Sigmoid colon (tissue), 7 donors: ENCODE measurements around the gene MYH10. TPM values are rescaled to one million over a fixed set of nuclear protein-coding genes. Genes with fewer than 3 reads are reported as not detected.

Experiments
- DNase-seq: peaks from one replicate; pipeline ENCODE4 v3.0.0-alpha.2; 2019
- H3K27ac ChIP-seq, 4 donors: fragments of 200-600 bp; sonication (generic); one replicate each; pipeline ENCODE4 v1.5.1; 2016 to 2019; ENCODE audit warnings: mild to moderate bottlenecking in 1 of 4
- H3K27me3 ChIP-seq, 3 donors: fragments of 200-600 bp; sonication (generic); one replicate each; pipeline ENCODE4 v1.5.1; 2019; ENCODE audit warnings: mild to moderate bottlenecking in 1 of 3
- H3K36me3 ChIP-seq, 4 donors: fragments of 200-600 bp; sonication (generic); one replicate each; pipeline ENCODE4 v1.5.1; 2016 to 2019
- H3K4me1 ChIP-seq, 4 donors: fragments of 200-600 bp; sonication (generic); one replicate each; pipeline ENCODE4 v1.5.1; 2017 to 2019
- H3K4me3 ChIP-seq, 4 donors: fragments of 200-600 bp; sonication (generic); one replicate each; pipeline ENCODE4 v1.5.1; 2017 to 2019; ENCODE audit warnings: mild to moderate bottlenecking in 2 of 4, moderate library complexity in 1 of 4
- H3K9me3 ChIP-seq, 4 donors: fragments of 200-600 bp in 3 of 4; sonication (generic) in 3 of 4; one replicate each; pipeline versions ENCODE4 v1.5.1 to v1.6.1; 2013 to 2019
- EP300 ChIP-seq, 4 donors: sonication (generic); formaldehyde crosslinking; IDR thresholded peaks; one replicate each; pipeline ENCODE4 v1.6.1; 2017; ENCODE audit warnings: antibody characterized with exemption in 4 of 4
- POLR2A ChIP-seq, 2 donors: fragments of 450-650 bp; IDR thresholded peaks; one replicate each; pipeline ENCODE4 v1.6.1; 2016; ENCODE audit warnings: antibody characterized with exemption in 2 of 2, mild to moderate bottlenecking in 2 of 2, moderate library complexity in 2 of 2
- POLR2AphosphoS5 ChIP-seq, 4 donors: sonication (generic); formaldehyde crosslinking; IDR thresholded peaks; one replicate each; pipeline ENCODE4 v1.6.1; 2017; ENCODE audit warnings: antibody characterized with exemption in 4 of 4
- WGBS, 2 donors: extraction: QIAGEN DNeasy Blood & Tissue Kit; methylation state at CpG; one replicate each; pipeline ENCODE4 v1.1.7; 2013; 5-methylcytosine and 5-hydroxymethylcytosine counted together
- intact Hi-C: fragments of 100-400 bp; cut with DNase I; formaldehyde crosslinking; loops from one replicate; pipeline ENCODE4 v1.15.1; 2023
- polyA plus RNA-seq, 3 donors: library from polyadenylated mRNA; stranded (reverse); fragments of 200-250 nt; gene quantifications; one replicate each; pipeline ENCODE4 v1.2.3, GENCODE V29; 2013
- total RNA-seq, 4 donors: library from RNA; depleted of rRNA; stranded (reverse); fragments of >200 nt; gene quantifications; one replicate each; pipeline ENCODE4 v1.1.0, GENCODE V29; 2016
- TF ChIP-seq, protein P1 (sequence below), 4 experiments: fragments of 450-650 bp in 3 of 4; fragments of 200-600 bp in 1 of 4; IDR thresholded peaks; one replicate each; pipeline ENCODE4 v1.5.1; 2016 to 2019; ENCODE audit warnings: antibody characterized with exemption in 4 of 4, mild to moderate bottlenecking in 3 of 4, moderate library complexity in 2 of 4
- donor health status: healthy with polysubstance abuse.
- donor health status: Bipolar disorder and iron deficiency.
- donor health status: healthy.

The MYH10 gene
- total and polyA plus RNA-seq, 7 donors: 0.92 to 34.6 (median 22.8) TPM

DNA sequence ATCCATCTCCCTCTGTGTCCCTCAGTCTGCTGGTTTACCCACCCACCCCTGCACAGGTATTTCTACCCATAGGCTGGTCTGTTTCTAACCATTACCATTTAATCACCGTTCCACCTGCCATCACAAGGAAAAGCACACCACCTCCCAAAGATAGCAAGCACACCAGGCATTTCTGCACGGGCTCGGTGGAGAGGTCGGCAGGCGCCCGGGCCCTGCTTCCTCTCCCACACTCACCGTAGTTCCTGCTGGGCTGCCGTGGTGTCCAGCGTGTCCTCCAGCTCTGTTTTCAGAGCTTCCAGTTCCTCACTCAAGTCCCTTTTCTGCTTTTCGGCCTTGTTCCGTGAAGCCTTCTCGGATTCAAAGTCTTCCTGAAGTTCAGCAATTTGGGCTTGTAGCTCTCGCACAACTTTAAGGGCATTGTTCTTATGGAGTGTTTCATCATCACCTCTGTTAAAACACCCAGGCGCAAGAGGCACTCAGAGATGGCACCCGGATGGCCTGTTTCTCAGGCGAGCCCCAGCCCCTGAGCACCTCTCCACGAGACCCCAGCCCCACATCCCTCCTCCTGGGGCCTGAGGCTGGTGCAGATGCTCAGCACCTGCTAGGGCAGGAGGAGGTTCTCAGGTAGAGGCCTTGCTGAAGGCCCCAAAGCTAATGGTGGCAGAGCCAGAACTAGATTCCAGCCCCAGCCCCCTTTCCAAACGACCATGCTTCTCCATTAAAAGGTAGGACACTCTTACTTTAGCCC lies 125.9 kb downstream of the MYH10 start:
- WGBS, 2 donors: 93 to 95% methylated on average over 18 of the region's 18 CpGs
- Histone ChIP-seq H3K9me3 (no peaks in the 10 kb centered on the region), H3K4me3 (no peak overlapping the region), H3K27me3 (no peaks in the 10 kb centered on the region), H3K27ac (no peak overlapping the region), H3K36me3 (peaks cover 10 to 58% (median 26%) of the 10 kb centered on the region in 4 donors), H3K4me1 (peaks cover 0 to 4% (median 0%) of the 10 kb centered on the region in 4 donors)
- DNase-seq: no peak
- TF ChIP-seq POLR2AphosphoS5 (IDR thresholded peaks at IDR 0.05) (no peak), POLR2A (IDR thresholded peaks at IDR 0.05) (no peak), EP300 (IDR thresholded peaks at IDR 0.05) (no peak)
- TF ChIP-seq, protein P1, sequence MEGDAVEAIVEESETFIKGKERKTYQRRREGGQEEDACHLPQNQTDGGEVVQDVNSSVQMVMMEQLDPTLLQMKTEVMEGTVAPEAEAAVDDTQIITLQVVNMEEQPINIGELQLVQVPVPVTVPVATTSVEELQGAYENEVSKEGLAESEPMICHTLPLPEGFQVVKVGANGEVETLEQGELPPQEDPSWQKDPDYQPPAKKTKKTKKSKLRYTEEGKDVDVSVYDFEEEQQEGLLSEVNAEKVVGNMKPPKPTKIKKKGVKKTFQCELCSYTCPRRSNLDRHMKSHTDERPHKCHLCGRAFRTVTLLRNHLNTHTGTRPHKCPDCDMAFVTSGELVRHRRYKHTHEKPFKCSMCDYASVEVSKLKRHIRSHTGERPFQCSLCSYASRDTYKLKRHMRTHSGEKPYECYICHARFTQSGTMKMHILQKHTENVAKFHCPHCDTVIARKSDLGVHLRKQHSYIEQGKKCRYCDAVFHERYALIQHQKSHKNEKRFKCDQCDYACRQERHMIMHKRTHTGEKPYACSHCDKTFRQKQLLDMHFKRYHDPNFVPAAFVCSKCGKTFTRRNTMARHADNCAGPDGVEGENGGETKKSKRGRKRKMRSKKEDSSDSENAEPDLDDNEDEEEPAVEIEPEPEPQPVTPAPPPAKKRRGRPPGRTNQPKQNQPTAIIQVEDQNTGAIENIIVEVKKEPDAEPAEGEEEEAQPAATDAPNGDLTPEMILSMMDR (IDR thresholded peaks at IDR 0.05): no peak
- intact Hi-C loops: no loop called here

DNA sequence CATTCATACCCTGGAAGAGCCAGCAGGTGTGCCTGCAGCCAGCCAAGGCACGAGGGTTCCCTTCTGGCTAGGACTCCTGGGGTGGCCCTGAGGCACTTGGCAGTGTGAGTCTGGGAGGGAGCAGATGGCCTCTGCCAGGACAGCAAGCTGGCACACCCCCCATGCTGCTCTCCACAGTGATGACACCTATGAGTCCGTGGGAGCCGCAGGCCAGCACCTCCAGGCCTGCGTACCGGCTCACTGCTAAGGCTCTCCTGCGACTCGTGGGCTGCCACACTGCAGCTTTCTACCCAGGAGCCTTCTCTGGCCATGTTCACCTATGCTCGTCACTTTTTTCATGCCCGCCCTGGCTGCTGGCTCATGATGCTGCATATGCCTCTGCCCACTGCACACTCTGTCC lies 126.7 kb downstream of the MYH10 start:
- Histone ChIP-seq H3K27me3 (no peaks in the 10 kb centered on the region), H3K4me3 (no peak overlapping the region), H3K4me1 (peaks cover 0 to 4% (median 0%) of the 10 kb centered on the region in 4 donors), H3K27ac (no peak overlapping the region), H3K36me3 (peaks cover 3 to 58% (median 28%) of the 10 kb centered on the region in 4 donors), H3K9me3 (no peaks in the 10 kb centered on the region)
- TF ChIP-seq POLR2A (IDR thresholded peaks at IDR 0.05) (no peak), POLR2AphosphoS5 (IDR thresholded peaks at IDR 0.05) (no peak), EP300 (IDR thresholded peaks at IDR 0.05) (no peak)
- TF ChIP-seq, protein P1 (IDR thresholded peaks at IDR 0.05): no peak
- 86 to 96% methylated on average over 9 of the region's 9 CpGs for WGBS, 2 donors
- no peak for DNase-seq
- intact Hi-C loops: no loop called here

DNA sequence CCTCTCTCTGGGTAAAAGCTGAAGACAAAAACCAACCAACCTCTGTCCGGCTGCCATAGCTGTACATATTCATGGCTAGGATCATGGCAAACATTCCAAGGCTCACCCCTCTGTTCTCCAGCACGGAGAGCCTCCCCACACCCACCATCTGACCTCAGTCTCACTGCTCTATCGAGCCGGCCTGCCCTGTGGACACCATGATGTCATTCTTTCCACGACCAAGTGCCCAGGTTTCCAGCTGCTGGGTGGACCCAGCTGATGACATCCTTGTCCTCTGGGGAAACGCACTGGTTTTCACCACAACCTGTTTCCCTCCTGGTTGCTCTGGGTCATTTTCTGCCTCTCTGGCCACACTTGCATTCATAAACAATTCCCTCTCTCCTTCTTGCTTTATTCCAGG lies 127.2 kb downstream of the MYH10 start:
- Histone ChIP-seq H3K4me1 (peaks cover 0 to 4% (median 0%) of the 10 kb centered on the region in 4 donors), H3K27me3 (no peaks in the 10 kb centered on the region), H3K4me3 (no peak overlapping the region), H3K9me3 (no peaks in the 10 kb centered on the region), H3K36me3 (peaks cover 0 to 58% (median 28%) of the 10 kb centered on the region in 4 donors), H3K27ac (no peak overlapping the region)
- WGBS, 2 donors: 76 to 83% methylated on average over 6 of the region's 6 CpGs
- TF ChIP-seq, protein P1 (IDR thresholded peaks at IDR 0.05): no peak
- TF ChIP-seq POLR2A (IDR thresholded peaks at IDR 0.05) (no peak), POLR2AphosphoS5 (IDR thresholded peaks at IDR 0.05) (no peak)
- intact Hi-C loops: no loop called here
- no peak for DNase-seq

DNA sequence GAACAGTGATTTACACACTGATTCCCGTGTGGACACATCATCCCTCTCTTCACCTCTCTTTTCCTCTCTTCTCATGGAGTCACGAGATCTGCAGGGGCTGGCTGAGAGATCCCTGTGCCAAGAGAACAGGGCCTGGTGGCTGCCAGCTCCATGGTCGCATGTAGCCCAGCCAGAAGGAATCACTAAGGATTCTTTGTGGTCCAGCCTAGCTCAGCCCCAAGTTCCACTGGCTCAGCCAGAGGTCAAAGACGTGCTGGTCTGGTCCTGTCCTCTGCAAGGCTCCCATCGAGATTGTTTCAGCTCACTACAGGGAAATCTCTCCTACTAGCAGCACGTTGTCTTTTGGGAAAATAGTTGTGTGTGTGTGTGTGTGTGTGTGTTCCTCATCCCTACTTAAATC lies 128.4 kb downstream of the MYH10 start:
- Histone ChIP-seq H3K4me3 (no peak overlapping the region), H3K27me3 (no peaks in the 10 kb centered on the region), H3K4me1 (peaks cover 0 to 4% (median 0%) of the 10 kb centered on the region in 4 donors), H3K27ac (no peak overlapping the region), H3K9me3 (no peaks in the 10 kb centered on the region), H3K36me3 (peaks cover 0 to 55% (median 25%) of the 10 kb centered on the region in 4 donors)
- intact Hi-C loops: no loop called here
- DNase-seq: no peak
- WGBS, 2 donors: 85 to 87% methylated on average over 6 of the region's 6 CpGs
- TF ChIP-seq POLR2A (IDR thresholded peaks at IDR 0.05) (no peak), POLR2AphosphoS5 (IDR thresholded peaks at IDR 0.05) (no peak), EP300 (IDR thresholded peaks at IDR 0.05) (no peak)
- TF ChIP-seq, protein P1 (IDR thresholded peaks at IDR 0.05): no peak
